ENCODE results near the gene DTNB. TPM values are rescaled to one million over a fixed set of nuclear protein-coding genes. Genes with fewer than 3 reads are reported as not detected.

The DTNB gene
- total and polyA plus RNA-seq, 8 donors, result 10.5 to 70.0 (median 33.7) TPM

GRCh38 chr2:25595393-25595792, 78.0 kb downstream of the DTNB start:
- intact Hi-C loops (cut with DNase I; ENCODE audit: low total_unique reads), result no loop called here
- WGBS, 5 donors, result 64 to 82% (median 72%) methylated on average over 6 of the region's 6 CpGs
- Histone ChIP-seq H3K27ac (no peak overlapping the region), H3K27me3 (no peaks in the 10 kb centered on the region), H3K4me3 (no peak overlapping the region), H3K36me3 (peaks cover 0 to 5% (median 0%) of the 10 kb centered on the region in 4 donors), H3K9me3 (no peaks in the 10 kb centered on the region), H3K4me1 (peaks cover 0 to 7% (median 0%) of the 10 kb centered on the region in 4 donors)
- TF ChIP-seq, protein P1, sequence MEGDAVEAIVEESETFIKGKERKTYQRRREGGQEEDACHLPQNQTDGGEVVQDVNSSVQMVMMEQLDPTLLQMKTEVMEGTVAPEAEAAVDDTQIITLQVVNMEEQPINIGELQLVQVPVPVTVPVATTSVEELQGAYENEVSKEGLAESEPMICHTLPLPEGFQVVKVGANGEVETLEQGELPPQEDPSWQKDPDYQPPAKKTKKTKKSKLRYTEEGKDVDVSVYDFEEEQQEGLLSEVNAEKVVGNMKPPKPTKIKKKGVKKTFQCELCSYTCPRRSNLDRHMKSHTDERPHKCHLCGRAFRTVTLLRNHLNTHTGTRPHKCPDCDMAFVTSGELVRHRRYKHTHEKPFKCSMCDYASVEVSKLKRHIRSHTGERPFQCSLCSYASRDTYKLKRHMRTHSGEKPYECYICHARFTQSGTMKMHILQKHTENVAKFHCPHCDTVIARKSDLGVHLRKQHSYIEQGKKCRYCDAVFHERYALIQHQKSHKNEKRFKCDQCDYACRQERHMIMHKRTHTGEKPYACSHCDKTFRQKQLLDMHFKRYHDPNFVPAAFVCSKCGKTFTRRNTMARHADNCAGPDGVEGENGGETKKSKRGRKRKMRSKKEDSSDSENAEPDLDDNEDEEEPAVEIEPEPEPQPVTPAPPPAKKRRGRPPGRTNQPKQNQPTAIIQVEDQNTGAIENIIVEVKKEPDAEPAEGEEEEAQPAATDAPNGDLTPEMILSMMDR (IDR thresholded peaks at IDR 0.05), result no peak
- TF ChIP-seq EP300 (IDR thresholded peaks at IDR 0.05) (no peak), POLR2A (IDR thresholded peaks at IDR 0.05) (no peak), POLR2AphosphoS5 (IDR thresholded peaks at IDR 0.05) (no peak)
- no peak for DNase-seq

DNA sequence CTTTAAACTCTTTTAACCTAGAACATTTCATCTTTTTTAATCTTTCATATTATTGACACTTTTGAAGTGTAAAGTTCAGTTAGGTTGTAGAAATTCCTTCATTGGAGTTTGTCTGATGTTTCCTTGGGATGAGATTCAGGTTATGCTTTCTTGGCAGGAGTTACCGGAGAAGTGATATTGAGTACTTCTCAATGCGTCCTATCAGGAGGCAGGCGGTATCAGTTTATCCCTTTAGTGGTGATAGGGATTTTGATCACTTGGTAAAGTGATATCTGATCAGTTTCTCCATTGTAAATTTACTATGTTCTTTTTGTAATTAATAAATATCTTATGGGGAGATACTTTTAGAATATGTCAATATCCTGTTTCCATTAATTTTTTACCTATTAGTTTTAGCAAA, 78.4 kb downstream of the DTNB start:
- Histone ChIP-seq H3K9me3 (no peaks in the 10 kb centered on the region), H3K27ac (no peak overlapping the region), H3K27me3 (no peaks in the 10 kb centered on the region), H3K36me3 (peaks cover 0 to 5% (median 0%) of the 10 kb centered on the region in 4 donors), H3K4me1 (peaks cover 0 to 7% (median 0%) of the 10 kb centered on the region in 4 donors), H3K4me3 (no peak overlapping the region)
- TF ChIP-seq, protein P1 (IDR thresholded peaks at IDR 0.05), result no peak
- no peak for TF ChIP-seq POLR2AphosphoS5 (IDR thresholded peaks at IDR 0.05)
- intact Hi-C loops (cut with DNase I; ENCODE audit: low total_unique reads), result no loop called here
- DNase-seq, result no peak
- WGBS, 5 donors, result 62 to 84% (median 73%) methylated on average over 3 of the region's 3 CpGs

DNA sequence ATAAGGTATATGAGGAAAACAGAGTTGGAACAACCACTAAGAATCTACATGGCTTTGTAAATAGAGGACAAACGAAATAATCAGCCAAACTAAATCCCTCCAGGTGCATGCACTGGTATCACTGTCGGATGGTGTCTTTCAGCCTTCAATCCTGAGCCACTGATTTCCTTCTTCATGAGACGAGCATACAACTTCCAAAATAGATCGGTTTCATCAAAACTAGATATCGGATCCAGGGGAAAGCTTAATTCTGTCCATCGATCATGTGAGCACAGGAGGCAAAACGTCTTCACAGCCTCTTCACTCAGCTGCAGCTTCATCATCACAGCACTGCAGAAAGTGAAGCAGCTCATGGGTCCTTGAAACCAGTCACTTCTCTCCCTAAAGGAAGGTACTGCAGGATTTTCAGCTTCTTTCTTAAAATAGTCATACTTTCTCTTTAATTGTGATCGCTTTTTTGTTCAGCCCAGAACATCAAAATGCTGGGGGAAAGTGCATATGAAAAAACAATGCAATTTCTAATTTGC, 80.5 kb downstream of the DTNB start:
- no peak for TF ChIP-seq EP300 (IDR thresholded peaks at IDR 0.05)
- no peak for TF ChIP-seq POLR2AphosphoS5 (IDR thresholded peaks at IDR 0.05)
- TF ChIP-seq, protein P1 (IDR thresholded peaks at IDR 0.05), result no peak
- TF ChIP-seq POLR2A (IDR thresholded peaks at IDR 0.05), result no peak
- H3K36me3 ChIP-seq, result peaks cover 0 to 2% (median 0%) of the 10 kb centered on the region in 4 donors
- DNase-seq, result no peak
- H3K27me3 ChIP-seq, result no peaks in the 10 kb centered on the region
- peaks cover 0 to 7% (median 0%) of the 10 kb centered on the region in 4 donors for H3K4me1 ChIP-seq
- no peaks in the 10 kb centered on the region for H3K9me3 ChIP-seq
- intact Hi-C loops (cut with DNase I; ENCODE audit: low total_unique reads), result no loop called here
- no peak overlapping the region for H3K4me3 ChIP-seq
- WGBS, 5 donors, result 77 to 87% (median 84%) methylated on average over 8 of the region's 8 CpGs
- H3K27ac ChIP-seq, result no peak overlapping the region

DNA sequence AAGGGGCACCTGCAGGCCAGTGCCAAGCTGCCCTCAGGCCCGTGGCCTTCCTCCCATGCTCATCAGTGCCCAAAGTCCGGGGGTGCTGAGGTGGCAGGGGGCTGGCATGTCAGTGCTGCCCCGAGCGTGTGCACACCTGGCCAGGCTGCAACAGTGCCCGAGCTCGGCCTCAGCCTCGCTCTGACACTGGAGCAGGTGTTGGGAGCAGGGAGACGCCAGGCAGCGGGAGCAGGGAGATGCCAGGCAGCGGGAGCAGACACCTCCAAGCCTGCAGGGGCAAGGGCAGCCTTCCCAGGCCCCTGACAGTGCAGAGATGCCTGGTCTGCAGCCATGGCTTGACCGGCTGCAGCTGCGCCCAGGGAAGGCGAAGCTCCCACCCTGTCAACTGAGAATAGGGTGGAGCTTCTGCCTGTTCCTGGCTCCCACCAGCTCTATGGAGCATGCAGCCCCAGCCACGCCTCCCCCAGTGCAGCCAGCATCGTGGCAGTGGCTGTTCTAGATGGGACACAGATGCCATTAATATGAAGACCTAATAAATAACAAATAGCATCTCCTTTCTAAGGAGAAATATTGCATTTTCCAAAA, 82.4 kb downstream of the DTNB start:
- Histone ChIP-seq H3K4me3 (no peak overlapping the region), H3K27ac (no peak overlapping the region), H3K4me1 (peaks cover 0 to 11% (median 3%) of the 10 kb centered on the region in 4 donors), H3K36me3 (no peaks in the 10 kb centered on the region), H3K9me3 (no peaks in the 10 kb centered on the region), H3K27me3 (no peaks in the 10 kb centered on the region)
- intact Hi-C loops (cut with DNase I; ENCODE audit: low total_unique reads), result no loop called here
- TF ChIP-seq, protein P1 (IDR thresholded peaks at IDR 0.05), result no peak
- no peak for TF ChIP-seq POLR2A (IDR thresholded peaks at IDR 0.05)
- no peak for TF ChIP-seq EP300 (IDR thresholded peaks at IDR 0.05)
- TF ChIP-seq POLR2AphosphoS5 (IDR thresholded peaks at IDR 0.05), result no peak
- 82 to 92% (median 88%) methylated on average over 3 to 15 of the region's 15 CpGs for WGBS, 5 donors
- DNase-seq, result peak in 1 of 2 donors; percentile 48
